Measurements from ENCODE around the gene KLC3.

Gene KLC3

DNA sequence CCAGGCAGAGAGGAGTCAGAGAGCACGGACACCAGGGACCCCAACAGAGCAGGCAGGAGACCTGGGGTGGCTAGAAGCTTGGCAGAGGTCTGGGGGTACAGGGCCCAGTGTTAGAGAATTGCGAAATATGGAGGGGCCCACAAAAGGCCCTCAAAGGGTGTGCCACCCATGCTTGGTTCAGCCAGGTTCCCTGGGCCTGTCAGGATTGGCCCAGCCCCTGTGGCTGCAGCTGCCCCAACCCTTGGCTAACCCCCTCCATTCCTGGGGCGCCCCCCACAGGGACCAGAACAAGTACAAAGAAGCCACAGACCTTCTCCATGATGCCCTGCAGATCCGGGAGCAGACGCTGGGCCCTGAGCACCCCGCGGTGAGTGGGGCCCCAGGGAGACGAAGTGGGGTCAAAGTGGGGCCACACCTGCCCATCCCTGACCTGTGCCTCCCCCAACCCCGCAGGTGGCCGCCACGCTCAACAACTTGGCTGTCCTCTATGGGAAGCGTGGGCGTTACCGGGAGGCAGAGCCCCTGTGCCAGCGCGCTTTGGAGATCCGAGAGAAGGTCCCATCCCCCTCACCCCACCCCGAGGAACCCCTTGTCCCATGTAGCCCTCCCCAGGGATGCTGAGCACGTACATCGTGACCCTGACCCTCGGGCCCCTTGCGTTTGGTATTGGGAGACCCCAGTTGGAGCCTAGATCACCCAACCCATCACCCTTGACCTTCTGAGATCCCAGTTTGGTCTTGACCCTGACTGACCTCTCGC is 8.0 kb downstream of the KLC3 start:
- no peak overlapping the region for H3K4me3 ChIP-seq (ENCODE audit: low read length)
- DNase-seq (ENCODE audit: low read depth): no peak
- TF ChIP-seq, protein P1, sequence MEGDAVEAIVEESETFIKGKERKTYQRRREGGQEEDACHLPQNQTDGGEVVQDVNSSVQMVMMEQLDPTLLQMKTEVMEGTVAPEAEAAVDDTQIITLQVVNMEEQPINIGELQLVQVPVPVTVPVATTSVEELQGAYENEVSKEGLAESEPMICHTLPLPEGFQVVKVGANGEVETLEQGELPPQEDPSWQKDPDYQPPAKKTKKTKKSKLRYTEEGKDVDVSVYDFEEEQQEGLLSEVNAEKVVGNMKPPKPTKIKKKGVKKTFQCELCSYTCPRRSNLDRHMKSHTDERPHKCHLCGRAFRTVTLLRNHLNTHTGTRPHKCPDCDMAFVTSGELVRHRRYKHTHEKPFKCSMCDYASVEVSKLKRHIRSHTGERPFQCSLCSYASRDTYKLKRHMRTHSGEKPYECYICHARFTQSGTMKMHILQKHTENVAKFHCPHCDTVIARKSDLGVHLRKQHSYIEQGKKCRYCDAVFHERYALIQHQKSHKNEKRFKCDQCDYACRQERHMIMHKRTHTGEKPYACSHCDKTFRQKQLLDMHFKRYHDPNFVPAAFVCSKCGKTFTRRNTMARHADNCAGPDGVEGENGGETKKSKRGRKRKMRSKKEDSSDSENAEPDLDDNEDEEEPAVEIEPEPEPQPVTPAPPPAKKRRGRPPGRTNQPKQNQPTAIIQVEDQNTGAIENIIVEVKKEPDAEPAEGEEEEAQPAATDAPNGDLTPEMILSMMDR (conservative IDR thresholded peaks at IDR 0.05; ENCODE audit: low read depth, low read length): no peak

DNA sequence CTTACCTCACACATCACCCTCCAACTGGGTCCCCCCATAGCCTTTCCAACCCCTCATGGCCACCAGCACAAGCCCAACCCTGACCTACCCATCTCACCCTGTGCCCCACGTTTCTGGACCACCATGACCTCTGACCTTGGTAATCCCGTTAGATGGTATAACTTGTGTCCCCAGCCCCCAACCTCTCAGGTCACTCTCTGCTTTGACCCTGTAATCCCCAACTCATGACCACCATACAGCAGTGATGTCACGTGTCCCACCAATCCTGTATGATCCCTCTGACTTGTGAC is 8.5 kb downstream of the KLC3 start:
- DNase-seq (ENCODE audit: low read depth): no peak
- no peak overlapping the region for H3K4me3 ChIP-seq (ENCODE audit: low read length)
- TF ChIP-seq, protein P1 (conservative IDR thresholded peaks at IDR 0.05; ENCODE audit: low read depth, low read length): no peak

DNA sequence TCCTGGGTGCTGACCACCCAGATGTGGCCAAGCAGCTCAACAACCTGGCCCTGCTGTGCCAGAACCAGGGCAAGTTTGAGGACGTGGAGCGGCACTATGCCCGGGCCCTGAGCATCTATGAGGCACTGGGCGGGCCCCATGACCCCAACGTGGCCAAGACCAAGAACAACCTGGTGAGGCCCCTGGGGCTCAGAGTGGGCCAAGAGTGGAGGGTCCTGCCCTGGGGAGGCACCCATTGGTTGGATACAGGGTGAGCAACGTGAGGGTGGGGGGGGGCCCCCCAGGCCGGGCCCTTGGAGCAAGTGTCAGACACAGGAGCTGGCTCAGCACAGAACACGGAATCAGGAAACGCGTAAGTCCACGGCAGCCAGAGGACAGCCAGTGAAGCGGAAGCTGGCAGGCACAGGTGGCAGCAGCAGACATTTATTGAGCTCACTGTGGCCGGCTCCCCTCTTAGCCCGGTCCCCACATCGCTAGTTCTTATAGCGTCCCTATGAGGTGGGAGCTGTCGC is 8.9 kb downstream of the KLC3 start:
- no peak for DNase-seq (ENCODE audit: low read depth)
- H3K4me3 ChIP-seq (ENCODE audit: low read length): no peak overlapping the region
- TF ChIP-seq, protein P1 (conservative IDR thresholded peaks at IDR 0.05; ENCODE audit: low read depth, low read length): no peak

DNA sequence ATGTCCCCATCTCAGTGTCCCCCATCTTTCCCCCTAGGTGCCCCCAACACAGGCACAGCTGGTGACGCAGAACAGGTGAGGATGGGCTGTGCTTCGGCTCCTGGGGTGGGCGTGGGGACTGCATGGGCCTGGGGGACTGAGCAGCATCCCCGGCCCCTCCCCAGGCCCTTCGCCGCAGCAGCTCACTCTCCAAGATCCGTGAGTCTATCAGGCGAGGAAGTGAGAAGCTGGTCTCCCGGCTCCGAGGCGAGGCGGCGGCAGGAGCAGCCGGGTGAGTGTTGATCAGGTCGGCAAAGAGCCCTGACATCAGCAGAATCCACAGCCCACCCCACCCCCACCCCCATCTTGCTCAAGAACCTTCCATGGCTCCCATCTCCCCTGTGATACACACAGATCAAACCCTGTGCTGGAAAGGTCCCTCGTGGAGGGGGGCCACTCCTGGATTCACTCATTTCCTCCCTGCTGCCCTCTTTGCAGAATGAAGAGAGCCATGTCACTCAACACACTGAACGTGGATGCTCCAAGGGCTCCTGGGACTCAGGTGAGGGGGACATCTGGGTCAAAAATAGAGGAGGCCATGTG is 10.0 kb downstream of the KLC3 start:
- TF ChIP-seq, protein P1 (conservative IDR thresholded peaks at IDR 0.05; ENCODE audit: low read depth, low read length): no peak
- no peak overlapping the region for H3K4me3 ChIP-seq (ENCODE audit: low read length)
- DNase-seq (ENCODE audit: low read depth): no peak

DNA sequence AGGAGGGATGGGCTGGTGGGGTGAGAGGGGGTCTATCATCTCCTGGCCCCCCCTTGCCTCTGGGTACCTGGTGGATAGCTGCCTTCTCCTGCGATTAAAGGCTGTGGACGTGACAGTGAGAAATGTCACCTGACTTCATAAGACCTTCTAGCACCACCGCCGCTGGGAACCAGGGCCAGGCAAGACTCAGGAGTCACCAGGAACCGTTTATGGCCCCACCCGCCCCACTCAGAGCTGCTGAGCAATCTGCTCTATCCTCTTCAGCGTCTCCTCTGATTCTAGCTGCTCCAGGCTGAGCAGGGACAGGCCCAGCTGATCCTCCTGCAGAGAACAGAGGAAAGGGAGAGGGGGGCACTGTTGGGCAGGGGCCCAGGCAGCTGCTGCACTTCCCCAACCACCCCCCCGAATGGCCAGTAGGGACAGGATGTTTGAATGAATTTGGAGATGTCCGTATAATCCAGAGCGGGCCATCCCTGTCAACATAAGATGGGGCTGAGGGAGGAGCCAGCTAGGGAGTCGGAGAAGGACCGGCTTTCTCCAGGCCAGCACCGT is 10.9 kb downstream of the KLC3 start:
- DNase-seq (ENCODE audit: low read depth): no peak
- no peak overlapping the region for H3K4me3 ChIP-seq (ENCODE audit: low read length)
- TF ChIP-seq, protein P1 (conservative IDR thresholded peaks at IDR 0.05; ENCODE audit: low read depth, low read length): no peak

DNA sequence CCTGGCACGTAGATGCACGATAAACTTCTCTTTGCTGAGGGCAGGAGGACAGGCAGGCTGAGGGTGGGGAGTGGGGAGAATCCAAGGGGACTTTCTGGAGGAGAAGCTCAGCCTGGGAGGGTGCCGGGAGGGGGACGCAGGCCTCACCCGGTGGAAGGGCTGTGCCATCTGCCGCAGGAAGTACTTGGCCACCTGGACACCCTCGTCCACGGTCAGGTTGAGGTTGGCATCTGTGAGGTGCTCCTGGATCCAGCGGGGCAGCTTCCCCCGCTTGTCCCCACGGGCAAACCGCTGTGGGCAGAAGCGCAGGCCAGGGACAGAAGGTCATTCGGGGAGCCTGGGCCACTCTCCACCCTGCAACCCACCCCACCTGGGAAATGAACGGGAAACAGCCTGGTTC is 11.5 kb downstream of the KLC3 start:
- TF ChIP-seq, protein P1 (conservative IDR thresholded peaks at IDR 0.05; ENCODE audit: low read depth, low read length): no peak
- no peak for DNase-seq (ENCODE audit: low read depth)
- no peak overlapping the region for H3K4me3 ChIP-seq (ENCODE audit: low read length)

DNA sequence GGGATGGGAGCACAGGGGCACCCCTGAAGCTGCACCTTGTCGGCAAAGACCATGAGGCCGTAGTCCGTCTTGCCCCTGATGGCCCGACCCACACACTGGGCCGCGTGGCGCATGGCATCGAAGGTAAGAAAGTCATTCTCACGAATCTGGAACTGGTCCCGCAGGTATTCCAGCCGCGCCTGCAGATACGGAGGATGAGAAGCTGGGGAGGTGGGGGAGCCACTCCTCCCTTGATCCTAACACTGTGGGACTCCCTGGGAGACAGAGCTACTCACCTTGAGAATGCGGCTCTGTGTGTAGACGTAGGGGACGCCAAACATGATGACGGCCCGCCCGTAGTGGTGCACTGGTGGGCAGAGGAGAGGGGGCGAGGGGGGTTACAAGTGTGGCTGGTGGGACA is 11.9 kb downstream of the KLC3 start:
- TF ChIP-seq, protein P1 (conservative IDR thresholded peaks at IDR 0.05; ENCODE audit: low read depth, low read length): no peak
- DNase-seq (ENCODE audit: low read depth): no peak
- H3K4me3 ChIP-seq (ENCODE audit: low read length): no peak overlapping the region

Data from retinal pigment epithelial cell (primary cell).